B cell (primary cell): ENCODE measurements around the gene LENG1. TPM values are rescaled to one million over a fixed set of nuclear protein-coding genes. Genes with fewer than 3 reads are reported as not detected.

Source experiments
- ATAC-seq: fragments of 200-7000 bp; cut with Tn5 transposase; one replicate; pipeline ENCODE4 v1.10.0; 2021; ENCODE audit warnings: low read depth, mild to moderate bottlenecking, moderate number of reproducible peaks, moderate library complexity
- CTCF ChIA-PET: fragments of 350-600 bp; sonication (Branson Sonifier 250); formaldehyde crosslinking; loops from one replicate; lab custom pipeline; 2021; ENCODE audit warnings: antibody characterized with exemption, inconsistent platforms; lab: Charles Lee
- POLR2A ChIA-PET: fragments of 350-600 bp; sonication (Branson Sonifier 250); formaldehyde crosslinking; loops from one replicate; lab custom pipeline; 2021; ENCODE audit warnings: antibody characterized with exemption; lab: Charles Lee
- DNase-seq: peaks from one replicate; pipeline ENCODE4 v3.0.0; 2013
- H2AFZ ChIP-seq: 2 replicates; pipeline ENCODE4 v1.6.1; 2012; ENCODE audit warnings: mild to moderate bottlenecking, low read depth, low read length; ENCODE audit not compliant: insufficient read depth, poor library complexity, severe bottlenecking
- H3K27ac ChIP-seq, 2 donors: 1 replicate in 1 of 2; 2 replicates in 1 of 2; pipeline ENCODE4 v1.5.1; 2012 to 2013; ENCODE audit warnings: low read length in 2 of 2, mild to moderate bottlenecking in 2 of 2, moderate library complexity in 1 of 2
- H3K27me3 ChIP-seq, 4 experiments: fragments of 200-600 bp in 1 of 4; sonication (generic) in 1 of 4; replicated peaks in 1 of 4; 1 replicate in 2 of 4; 2 replicates in 2 of 4; pipeline versions ENCODE4 v1.6.1 to v1.7.0; 2013 to 2016; ENCODE audit warnings: low read length in 3 of 4, mild to moderate bottlenecking in 2 of 4, mixed read lengths in 1 of 4, moderate library complexity in 1 of 4; ENCODE audit not compliant: insufficient read depth in 4 of 4, control insufficient read depth in 3 of 4; ENCODE audit errors: control extremely low read depth in 1 of 4
- H3K36me3 ChIP-seq, 2 experiments: replicated peaks in 1 of 2; 1 replicate in 1 of 2; 2 replicates in 1 of 2; pipeline versions ENCODE4 v1.6.1 to v1.7.1; 2013; ENCODE audit warnings: low read length in 1 of 2; ENCODE audit not compliant: insufficient read depth in 2 of 2, control insufficient read depth in 1 of 2; ENCODE audit errors: control extremely low read depth in 1 of 2, extremely low read depth in 1 of 2
- H3K4me1 ChIP-seq, 2 donors: fragments of 200-600 bp in 1 of 2; sonication (generic) in 1 of 2; 1 replicate in 1 of 2; 2 replicates in 1 of 2; pipeline versions ENCODE4 v1.5.1 to v1.6.1; 2013 to 2017; ENCODE audit warnings: low read length in 2 of 2; ENCODE audit not compliant: control insufficient read depth in 2 of 2, insufficient read depth in 2 of 2
- H3K4me2 ChIP-seq: replicated peaks from 2 replicates; pipeline ENCODE3; 2012; ENCODE audit warnings: mild to moderate bottlenecking, low read depth, low read length; ENCODE audit not compliant: poor library complexity, severe bottlenecking
- H3K4me3 ChIP-seq, 5 experiments: fragments of 200-600 bp in 1 of 5; sonication (generic) in 1 of 5; 1 replicate in 3 of 5; 2 replicates in 2 of 5; pipeline versions ENCODE4 v1.5.1 to v1.7.0; 2011 to 2016; ENCODE audit warnings: low read length in 4 of 5, mild to moderate bottlenecking in 4 of 5, low read depth in 2 of 5, control low read depth in 1 of 5, moderate library complexity in 1 of 5; ENCODE audit not compliant: insufficient read depth in 1 of 5; ENCODE audit errors: control extremely low read depth in 1 of 5, extremely low read depth in 1 of 5
- H3K79me2 ChIP-seq: fragments of 200-600 bp; sonication (generic); one replicate; pipeline ENCODE4 v1.6.0; 2016; ENCODE audit warnings: low read length; ENCODE audit not compliant: control insufficient read depth, insufficient read depth
- H3K9ac ChIP-seq: fragments of 200-600 bp; sonication (generic); 2 replicates; pipeline ENCODE4 v1.6.1; 2017; ENCODE audit warnings: mild to moderate bottlenecking, low read length, moderate library complexity
- H3K9me3 ChIP-seq, 3 donors: one replicate each; pipeline versions ENCODE4 v1.6.1 to v1.7.1; 2013; ENCODE audit warnings: low read length in 2 of 3; ENCODE audit not compliant: control insufficient read depth in 2 of 3, insufficient read depth in 1 of 3; ENCODE audit errors: control extremely low read depth in 1 of 3
- H4K20me1 ChIP-seq: 2 replicates; pipeline ENCODE4 v1.6.0; 2012; ENCODE audit warnings: mild to moderate bottlenecking, low read length; ENCODE audit not compliant: insufficient read depth, control insufficient read depth, poor library complexity, severe bottlenecking
- H3K27ac Mint-ChIP-seq: one replicate; pipeline ENCODE4 v1.8.0; 2021; ENCODE audit warnings: mixed read lengths
- H3K27me3 Mint-ChIP-seq: one replicate; pipeline ENCODE4 v1.8.0; 2021; ENCODE audit warnings: mixed read lengths
- H3K4me1 Mint-ChIP-seq: one replicate; pipeline ENCODE4 v1.8.0; 2021; ENCODE audit warnings: mixed read lengths
- H3K4me3 Mint-ChIP-seq: one replicate; pipeline ENCODE4 v1.8.0; 2021; ENCODE audit warnings: mixed read lengths
- H3K9me3 Mint-ChIP-seq: one replicate; pipeline ENCODE4 v1.8.0; 2022; ENCODE audit warnings: mixed read lengths; ENCODE audit not compliant: insufficient read depth
- CTCF ChIP-seq: fragments of 200-600 bp; IDR thresholded peaks from one replicate; pipeline ENCODE4 v1.8.0; 2022; ENCODE audit warnings: antibody characterized with exemption, mild to moderate bottlenecking
- EZH2 ChIP-seq: IDR thresholded peaks from 2 replicates; pipeline ENCODE4 v1.6.1; 2012; ENCODE audit warnings: borderline replicate concordance, low read depth, mild to moderate bottlenecking, moderate library complexity, low read length; ENCODE audit not compliant: insufficient read depth, poor library complexity, severe bottlenecking
- WGBS: methylation state at CpG from one replicate; pipeline ENCODE4 v1.1.5; 2013; ENCODE audit warnings: missing lambda C conversion rate; ENCODE audit not compliant: insufficient coverage; 5-methylcytosine and 5-hydroxymethylcytosine counted together
- intact Hi-C: fragments of 100-400 bp; cut with micrococcal nuclease; formaldehyde crosslinking; loops from one replicate; pipeline ENCODE4 v1.10.0; 2022
- polyA plus RNA-seq: library from polyadenylated mRNA; depleted of rRNA; stranded (reverse); fragments of >200 nt; gene quantifications from 2 replicates; pipeline ENCODE4 v1.2.3, GENCODE V29; 2012
- total RNA-seq, 2 donors: library from RNA; stranded (reverse); fragments of 120-200 nt in 1 of 2; gene quantifications; 1 replicate in 1 of 2; 2 replicates in 1 of 2; pipeline versions ENCODE4 v1.2.3 to v1.2.4, GENCODE V29; 2013 to 2022

Gene LENG1
- total and polyA plus RNA-seq, 2 donors (not counting 1 experiment from before 2014, with no cell fraction given): 9.2 to 16.5 TPM

DNA sequence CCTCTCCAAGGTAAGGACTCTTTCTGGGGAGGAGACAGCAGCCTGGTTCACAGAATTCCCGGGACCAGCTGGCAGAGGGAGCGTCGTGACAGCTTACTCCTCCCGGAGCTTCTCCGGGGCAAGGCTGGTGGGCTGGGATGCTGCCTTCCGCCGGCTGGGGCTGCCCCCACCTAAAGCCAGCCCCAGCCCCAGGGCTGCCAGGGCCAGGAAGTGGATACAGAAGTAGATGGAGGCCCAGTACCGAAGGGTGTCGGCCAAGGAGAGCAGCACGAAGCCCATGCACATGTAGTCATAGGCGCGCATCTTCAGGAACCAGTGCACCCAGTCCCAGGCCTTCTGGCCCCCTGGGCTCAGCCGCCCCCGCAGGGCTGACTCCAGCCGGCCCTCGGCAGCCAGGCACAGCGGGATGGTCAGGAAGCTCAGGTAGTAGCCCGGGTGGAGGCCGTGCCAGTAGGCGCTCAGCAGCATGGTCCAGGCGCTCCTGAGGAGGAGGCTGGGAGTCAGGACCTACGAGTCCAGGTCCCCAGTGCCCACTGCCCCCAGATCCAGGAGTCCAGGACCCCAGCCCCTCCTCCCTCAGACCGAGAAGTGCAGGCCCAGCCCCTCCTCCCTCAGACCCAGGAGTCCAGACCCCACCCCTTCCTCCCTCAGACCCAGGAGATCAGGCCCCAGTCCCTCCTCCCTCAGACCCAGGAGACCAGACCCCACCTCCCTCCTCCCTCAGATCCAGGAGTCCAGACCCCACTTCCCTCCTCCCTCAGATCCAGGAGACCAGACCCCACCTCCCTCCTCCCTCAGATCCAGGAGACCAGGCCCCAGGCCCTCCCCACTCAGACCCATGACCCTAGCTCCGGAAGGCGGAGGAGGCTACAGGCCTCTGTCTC, 14.7 kb upstream of the LENG1 start:
- Histone ChIP-seq H2AFZ (no peak overlapping the region), H3K4me1 (peaks cover 14 to 18% of the 10 kb centered on the region in 2 donors), H3K36me3 (peaks cover 0 to 1% of the 10 kb centered on the region in 2 experiments), H3K4me3 (no peak overlapping the region), H3K9ac (no peak overlapping the region), H3K27me3 (peaks cover 0 to 8% (median 0%) of the 10 kb centered on the region in 4 experiments), H4K20me1 (peaks cover 7% of the 10 kb centered on the region), H3K4me2 (peak overlapping the region; percentile 49), H3K27ac (no peak overlapping the region), H3K79me2 (no peaks in the 10 kb centered on the region), H3K9me3 (no peaks in the 10 kb centered on the region)
- no peaks in the 10 kb centered on the region for H3K9me3 Mint-ChIP-seq
- WGBS: 91% methylated on average over 25 of the region's 25 CpGs
- ChIA-PET POLR2A (interaction anchor here (1.8 kb wide), 1 partner anchor 15 kb away, joined by 8 read pairs; the partner anchor contains the start of gene MBOAT7), CTCF (interaction anchor here (0.9 to 8.5 kb wide), 3 partner anchors 16 to 58 kb away, joined by 3 to 50 read pairs (median 3); partner anchors contain the start of genes MBOAT7 and TSEN34)
- H3K4me1 Mint-ChIP-seq: peaks cover 16% of the 10 kb centered on the region
- peak; percentile 17 for DNase-seq
- no peaks in the 10 kb centered on the region for H3K27me3 Mint-ChIP-seq
- H3K27ac Mint-ChIP-seq: no peak overlapping the region
- intact Hi-C loops: loop anchor here (1.0 kb wide), 1 partner anchor 15 kb away; the partner anchor contains the start of gene MBOAT7
- H3K4me3 Mint-ChIP-seq: no peak overlapping the region
- no peak for TF ChIP-seq EZH2
- TF ChIP-seq CTCF: no peak
- no peak for ATAC-seq
